HL-60 (cell line): ENCODE measurements around the gene EPSTI1.

ENCODE experiments used
- CTCF ChIP-seq: IDR thresholded peaks from one replicate; pipeline ENCODE4 v1.5.1; 2011; ENCODE audit warnings: low read length, control low read depth, inconsistent platforms; ENCODE audit not compliant: insufficient read depth
- GABPA ChIP-seq: IDR thresholded peaks from 2 replicates; pipeline ENCODE4 v1.6.1; 2012; ENCODE audit warnings: low read depth
- POLR2AphosphoS5 ChIP-seq: IDR thresholded peaks from 2 replicates; pipeline ENCODE4 v1.6.1; 2012; ENCODE audit warnings: low read depth

- no peak for TF ChIP-seq CTCF
- TF ChIP-seq GABPA = no peak
- TF ChIP-seq POLR2AphosphoS5 = no peak
Observed at GRCh38 chr13:43016226-43016625, 24.2 kb upstream of the EPSTI1 start.
